ENCODE data around the gene HEBP2. TPM values are rescaled to one million over a fixed set of nuclear protein-coding genes. Genes with fewer than 3 reads are reported as not detected.

HEBP2 gene
- total RNA-seq, 1 experiment from 2014 or later = 58.9 TPM

GRCh38 chr6:138455746-138456400, 51.9 kb downstream of the HEBP2 start:
- H4K20me1 ChIP-seq (ENCODE audit: low read length) = no peaks in the 10 kb centered on the region
- no peaks in the 10 kb centered on the region for H3K9me3 ChIP-seq (ENCODE audit: low read length)
- no peak for TF ChIP-seq EZH2phosphoT487 (IDR thresholded peaks at IDR 0.05; ENCODE audit: borderline replicate concordance, low read length)
- TF ChIP-seq CTCF (conservative IDR thresholded peaks at IDR 0.05; ENCODE audit: low read depth, low read length) = no peak
- no peak for TF ChIP-seq EZH2 (IDR thresholded peaks at IDR 0.05; ENCODE audit: low read length, unreplicated experiment)
- ChIA-PET CTCF (interaction anchor here (0.6 to 0.7 kb wide), 2 partner anchors 9 to 53 kb away, joined by 3 read pairs; no protein-coding TSS in a partner anchor), POLR2A (ENCODE audit: unreplicated experiment) (interaction anchor here (0.5 kb wide), 1 partner anchor 12 kb away, joined by 4 read pairs; no protein-coding TSS in a partner anchor)
- peak overlapping the region; percentile 69 for H3K9ac ChIP-seq (ENCODE audit: low read length)
- TSS peak; percentile 39 for BruUV-seq (replicated peaks)
- DNase-seq = peak; percentile 87
- H3K27me3 ChIP-seq (ENCODE audit: low read length) = no peaks in the 10 kb centered on the region
- ATAC-seq = peak; percentile 87
- H3K4me1 ChIP-seq (ENCODE audit: insufficient read depth, low read length) = peaks cover 21% of the 10 kb centered on the region
- H3F3A ChIP-seq (ENCODE audit: low read length, unreplicated experiment) = no peaks in the 10 kb centered on the region
- H3K4me3 ChIP-seq (ENCODE audit: low read length) = peak overlapping the region; percentile 28; the same call in 1 of the 2 replicates
- intact Hi-C loops (cut with micrococcal nuclease) = loop anchor here (2.0 kb wide), 1 partner anchor 13 kb away; no protein-coding TSS in a partner anchor
- no peaks in the 10 kb centered on the region for H3K9me2 ChIP-seq (replicated peaks; ENCODE audit: low read length)
- no peaks in the 10 kb centered on the region for H3K36me3 ChIP-seq (ENCODE audit: low read depth, low read length)
- no peaks in the 10 kb centered on the region for H3K79me2 ChIP-seq (ENCODE audit: low read length)
- H2AFZ ChIP-seq (ENCODE audit: low read length) = peak overlapping the region; percentile 58; the same call in 1 of the 2 replicates
- H3K4me2 ChIP-seq (ENCODE audit: low read length) = peak overlapping the region; percentile 67
- peak overlapping the region; percentile 96 for H3K27ac ChIP-seq (ENCODE audit: low read length)

DNA sequence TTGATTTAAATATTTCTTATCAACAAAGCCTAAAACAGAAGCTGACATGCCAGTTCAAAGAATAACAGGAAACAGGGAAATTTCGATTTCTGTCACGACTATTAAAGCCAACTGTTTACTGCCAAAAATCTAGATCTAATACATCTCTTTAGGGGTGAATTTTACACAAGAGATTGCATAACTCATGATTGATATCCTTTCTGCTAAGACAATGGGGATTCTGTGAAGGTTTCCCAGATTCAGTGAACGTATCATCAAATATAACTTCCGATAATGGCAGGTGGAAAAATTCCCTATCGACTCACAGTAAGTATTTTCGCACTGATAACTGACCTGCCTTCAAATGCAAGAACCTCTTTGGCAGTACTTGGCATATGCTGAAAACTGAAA, 52.4 kb downstream of the HEBP2 start:
- TF ChIP-seq EZH2phosphoT487 (IDR thresholded peaks at IDR 0.05; ENCODE audit: borderline replicate concordance, low read length) (no peak), EZH2 (IDR thresholded peaks at IDR 0.05; ENCODE audit: low read length, unreplicated experiment) (no peak), CTCF (conservative IDR thresholded peaks at IDR 0.05; ENCODE audit: low read depth, low read length) (no peak)
- no peaks in the 10 kb centered on the region for H3K9me2 ChIP-seq (replicated peaks; ENCODE audit: low read length)
- DNase-seq = no peak
- intact Hi-C loops (cut with micrococcal nuclease) = no loop called here
- no peak overlapping the region for H2AFZ ChIP-seq (ENCODE audit: low read length)
- no peaks in the 10 kb centered on the region for H3K36me3 ChIP-seq (ENCODE audit: low read depth, low read length)
- H3K79me2 ChIP-seq (ENCODE audit: low read length) = no peaks in the 10 kb centered on the region
- H4K20me1 ChIP-seq (ENCODE audit: low read length) = no peaks in the 10 kb centered on the region
- ATAC-seq = no peak
- no peaks in the 10 kb centered on the region for H3K27me3 ChIP-seq (ENCODE audit: low read length)
- H3K4me2 ChIP-seq (ENCODE audit: low read length) = peak overlapping the region; percentile 67
- H3K27ac ChIP-seq (ENCODE audit: low read length) = peak overlapping the region; percentile 96
- POLR2A ChIA-PET (ENCODE audit: unreplicated experiment) = no interaction called here
- no peak overlapping the region for H3K4me3 ChIP-seq (ENCODE audit: low read length)
- no peaks in the 10 kb centered on the region for H3K9me3 ChIP-seq (ENCODE audit: low read length)
- CTCF ChIA-PET = interaction anchor here (0.6 kb wide), 1 partner anchor 53 kb away, joined by 3 read pairs; no protein-coding TSS in a partner anchor
- BruUV-seq (replicated peaks) = no TSS peak
- no peaks in the 10 kb centered on the region for H3F3A ChIP-seq (ENCODE audit: low read length, unreplicated experiment)
- H3K9ac ChIP-seq (ENCODE audit: low read length) = peak overlapping the region; percentile 69
- peaks cover 21% of the 10 kb centered on the region for H3K4me1 ChIP-seq (ENCODE audit: insufficient read depth, low read length)

- no peaks in the 10 kb centered on the region for H3K9me3 ChIP-seq (ENCODE audit: low read length)
- H3K9ac ChIP-seq (ENCODE audit: low read length) = no peak overlapping the region
- no peaks in the 10 kb centered on the region for H4K20me1 ChIP-seq (ENCODE audit: low read length)
- no peaks in the 10 kb centered on the region for H3K36me3 ChIP-seq (ENCODE audit: low read depth, low read length)
- H3K79me2 ChIP-seq (ENCODE audit: low read length) = no peaks in the 10 kb centered on the region
- H2AFZ ChIP-seq (ENCODE audit: low read length) = no peak overlapping the region
- ATAC-seq (no peak), DNase-seq (no peak)
- intact Hi-C loops (cut with micrococcal nuclease) = no loop called here
- H3K9me2 ChIP-seq (replicated peaks; ENCODE audit: low read length) = no peaks in the 10 kb centered on the region
- H3K27ac ChIP-seq (ENCODE audit: low read length) = no peak overlapping the region
- CTCF ChIA-PET = no interaction called here
- H3F3A ChIP-seq (ENCODE audit: low read length, unreplicated experiment) = no peaks in the 10 kb centered on the region
- POLR2A ChIA-PET (ENCODE audit: unreplicated experiment) = no interaction called here
- no TSS peak for BruUV-seq (replicated peaks)
- H3K4me3 ChIP-seq (ENCODE audit: low read length) = no peak overlapping the region
- no peaks in the 10 kb centered on the region for H3K27me3 ChIP-seq (ENCODE audit: low read length)
- peaks cover 27% of the 10 kb centered on the region for H3K4me1 ChIP-seq (ENCODE audit: insufficient read depth, low read length)
- TF ChIP-seq EZH2phosphoT487 (IDR thresholded peaks at IDR 0.05; ENCODE audit: borderline replicate concordance, low read length) (no peak), CTCF (conservative IDR thresholded peaks at IDR 0.05; ENCODE audit: low read depth, low read length) (no peak), EZH2 (IDR thresholded peaks at IDR 0.05; ENCODE audit: low read length, unreplicated experiment) (no peak)
- H3K4me2 ChIP-seq (ENCODE audit: low read length) = no peak overlapping the region
These were observed 57.6 kb downstream of the HEBP2 start for GRCh38 chr6:138461647-138462046.
